Panc1 (cell line): Measurements from ENCODE around the gene VPS4B. TPM values are rescaled to one million over a fixed set of nuclear protein-coding genes. Genes with fewer than 3 reads are reported as not detected.

Source experiments
- ATAC-seq: fragments of 200-7000 bp; cut with Tn5 transposase; 2 replicates; pipeline ENCODE4 v1.9.1; 2020; ENCODE audit warnings: mild to moderate bottlenecking, moderate library complexity
- BruUV-seq: library from RNA; stranded (reverse); fragments of 400-500 nt; replicated peaks from 2 replicates; lab custom pipeline; 2021; lab: Mats Ljungman, UMichigan
- CTCF ChIA-PET: fragments of 300-600 bp; sonication (Branson Sonifier 250); formaldehyde crosslinking; loops from one replicate; lab custom pipeline; 2022; ENCODE audit warnings: antibody characterized with exemption; lab: Charles Lee
- POLR2A ChIA-PET: fragments of 300-600 bp; sonication (Branson Sonifier 250); formaldehyde crosslinking; loops from one replicate; lab custom pipeline; 2022; ENCODE audit warnings: antibody characterized with exemption; lab: Charles Lee
- DNase-seq: peaks from one replicate; pipeline ENCODE4 v3.0.0-alpha.2; 2010; ENCODE audit warnings: low read depth, low spot score
- H3K27ac ChIP-seq: 2 replicates; pipeline ENCODE4 v1.5.1; 2011; ENCODE audit warnings: mild to moderate bottlenecking, low read length, inconsistent platforms
- H3K27me3 ChIP-seq: fragments of 200-500 bp; sonication (Bioruptor generic); 2 replicates; pipeline ENCODE4 v1.6.0; 2014; ENCODE audit warnings: low read length, inconsistent platforms; ENCODE audit not compliant: control insufficient read depth, insufficient read depth
- H3K36me3 ChIP-seq: fragments of 200-500 bp; sonication (Bioruptor generic); 2 replicates; pipeline ENCODE4 v1.5.1; 2014; ENCODE audit warnings: inconsistent platforms, mild to moderate bottlenecking, low read length, moderate library complexity; ENCODE audit not compliant: control insufficient read depth, insufficient read depth
- H3K4me1 ChIP-seq: 2 replicates; pipeline ENCODE4 v1.5.1; 2011; ENCODE audit warnings: inconsistent platforms, mild to moderate bottlenecking, low read length, moderate library complexity; ENCODE audit not compliant: control insufficient read depth, insufficient read depth
- H3K4me3 ChIP-seq, 2 experiments: 2 replicates each; pipeline ENCODE4 v1.5.1; 2011 to 2012; ENCODE audit warnings: low read depth in 2 of 2, low read length in 2 of 2, mild to moderate bottlenecking in 2 of 2, inconsistent platforms in 1 of 2, moderate library complexity in 1 of 2
- H3K9me3 ChIP-seq: fragments of 200-500 bp; sonication (Bioruptor generic); 2 replicates; pipeline ENCODE4 v1.5.1; 2014; ENCODE audit warnings: low read depth, mild to moderate bottlenecking, inconsistent platforms, low read length, moderate library complexity; ENCODE audit not compliant: control insufficient read depth, insufficient read depth
- POLR2AphosphoS5 ChIP-seq: IDR thresholded peaks from 2 replicates; pipeline ENCODE4 v1.6.1; 2012; ENCODE audit warnings: mild to moderate bottlenecking, low read depth, low read length, moderate library complexity
- REST ChIP-seq, 2 experiments: IDR thresholded peaks; 2 replicates each; pipeline ENCODE4 v1.6.1; 2011 to 2012; ENCODE audit warnings: low read depth in 2 of 2, control low read depth in 1 of 2, low read length in 1 of 2, mild to moderate bottlenecking in 1 of 2, moderate library complexity in 1 of 2; ENCODE audit not compliant: insufficient read depth in 1 of 2
- SIN3A ChIP-seq: IDR thresholded peaks from 2 replicates; pipeline ENCODE4 v1.6.1; 2012; ENCODE audit warnings: low read depth, mild to moderate bottlenecking, low read length, moderate library complexity, borderline replicate concordance; ENCODE audit not compliant: insufficient read depth
- TCF7L2 ChIP-seq: IDR thresholded peaks from 2 replicates; pipeline ENCODE4 v1.6.1; 2011; ENCODE audit warnings: mild to moderate bottlenecking, low read depth, low read length, inconsistent platforms
- in situ Hi-C: cut with HindIII; loops from 2 replicates; pipeline ENCODE4 v1.10.0; 2016; ENCODE audit warnings: low sequenced_read_pairs, low pct_unique_long_range_greater_than_20kb
- intact Hi-C: fragments of 100-400 bp; cut with micrococcal nuclease; formaldehyde crosslinking; loops from one replicate; pipeline ENCODE4 v1.10.0; 2022; ENCODE audit not compliant: unreplicated experiment
- total RNA-seq: library from RNA; stranded (reverse); gene quantifications from one replicate; pipeline ENCODE4 v1.2.1, GENCODE V29; 2021; ENCODE audit not compliant: unreplicated experiment
- TF ChIP-seq, protein P1 (sequence below): fragments of 450-650 bp; IDR thresholded peaks from 2 replicates; pipeline ENCODE4 v1.5.1; 2017; ENCODE audit warnings: mild to moderate bottlenecking

The VPS4B gene
- total RNA-seq, 1 experiment from 2014 or later = 44.5 TPM

GRCh38 chr18:63378919-63379638, 43.2 kb downstream of the VPS4B start:
- no TSS peak for BruUV-seq
- intact Hi-C loops (no loop called here), in situ Hi-C loops (no loop called here)
- H3K4me1 ChIP-seq = no peaks in the 10 kb centered on the region
- ChIA-PET CTCF (no interaction called here), POLR2A (no interaction called here)
- ATAC-seq (no peak), DNase-seq (no peak)
- TF ChIP-seq REST (IDR thresholded peaks at IDR 0.05; ENCODE audit: insufficient read depth in 1 of 2, low read depth in 2 of 2, low read length in 1 of 2) (no peak), POLR2AphosphoS5 (no peak)
- TF ChIP-seq, protein P1, sequence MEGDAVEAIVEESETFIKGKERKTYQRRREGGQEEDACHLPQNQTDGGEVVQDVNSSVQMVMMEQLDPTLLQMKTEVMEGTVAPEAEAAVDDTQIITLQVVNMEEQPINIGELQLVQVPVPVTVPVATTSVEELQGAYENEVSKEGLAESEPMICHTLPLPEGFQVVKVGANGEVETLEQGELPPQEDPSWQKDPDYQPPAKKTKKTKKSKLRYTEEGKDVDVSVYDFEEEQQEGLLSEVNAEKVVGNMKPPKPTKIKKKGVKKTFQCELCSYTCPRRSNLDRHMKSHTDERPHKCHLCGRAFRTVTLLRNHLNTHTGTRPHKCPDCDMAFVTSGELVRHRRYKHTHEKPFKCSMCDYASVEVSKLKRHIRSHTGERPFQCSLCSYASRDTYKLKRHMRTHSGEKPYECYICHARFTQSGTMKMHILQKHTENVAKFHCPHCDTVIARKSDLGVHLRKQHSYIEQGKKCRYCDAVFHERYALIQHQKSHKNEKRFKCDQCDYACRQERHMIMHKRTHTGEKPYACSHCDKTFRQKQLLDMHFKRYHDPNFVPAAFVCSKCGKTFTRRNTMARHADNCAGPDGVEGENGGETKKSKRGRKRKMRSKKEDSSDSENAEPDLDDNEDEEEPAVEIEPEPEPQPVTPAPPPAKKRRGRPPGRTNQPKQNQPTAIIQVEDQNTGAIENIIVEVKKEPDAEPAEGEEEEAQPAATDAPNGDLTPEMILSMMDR = no peak
- no peaks in the 10 kb centered on the region for H3K27me3 ChIP-seq
- H3K9me3 ChIP-seq = no peaks in the 10 kb centered on the region
- H3K27ac ChIP-seq = no peak overlapping the region
- no peak overlapping the region for H3K4me3 ChIP-seq
- H3K36me3 ChIP-seq = no peaks in the 10 kb centered on the region

DNA sequence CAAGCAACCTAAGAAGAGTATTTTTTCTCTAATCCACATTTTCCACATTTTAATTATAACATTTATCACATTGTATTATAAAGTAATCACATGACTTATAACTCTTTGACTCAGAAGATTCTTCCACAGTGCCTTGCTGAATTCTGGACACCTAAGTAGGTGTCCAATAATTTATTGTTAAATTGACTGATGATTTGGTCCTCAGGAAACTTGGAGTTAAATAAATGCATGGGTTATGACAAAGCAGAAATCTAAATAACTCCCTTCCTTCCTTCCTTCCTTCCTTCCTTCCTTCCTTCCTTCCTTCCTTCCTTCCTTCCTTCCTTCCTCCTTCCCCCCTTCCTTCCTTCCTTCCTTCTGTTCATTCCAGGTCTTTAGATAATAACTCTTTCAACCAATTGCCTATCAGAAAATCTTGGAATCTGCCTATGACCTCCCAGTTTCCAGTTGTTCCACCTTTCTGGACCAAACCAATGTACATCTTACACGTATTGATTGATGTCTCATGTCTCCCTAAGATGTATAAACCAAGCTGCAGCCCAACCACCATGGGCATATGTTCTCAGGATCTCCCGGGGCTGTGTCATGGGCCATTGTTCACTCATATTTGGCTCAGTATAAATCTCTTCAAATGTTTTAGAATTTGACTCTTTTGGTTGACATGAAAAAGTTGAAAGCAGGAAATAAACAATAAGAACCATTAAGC, 44.8 kb downstream of the VPS4B start:
- in situ Hi-C loops = no loop called here
- ATAC-seq (no peak), DNase-seq (no peak)
- Histone ChIP-seq H3K4me1 (no peaks in the 10 kb centered on the region), H3K27me3 (no peaks in the 10 kb centered on the region), H3K4me3 (no peak overlapping the region), H3K36me3 (no peaks in the 10 kb centered on the region), H3K9me3 (no peaks in the 10 kb centered on the region), H3K27ac (no peak overlapping the region)
- intact Hi-C loops = no loop called here
- ChIA-PET POLR2A (no interaction called here), CTCF (no interaction called here)
- TF ChIP-seq SIN3A = no peak
- no TSS peak for BruUV-seq

- ATAC-seq = no peak
- TF ChIP-seq REST (IDR thresholded peaks at IDR 0.05; ENCODE audit: insufficient read depth in 1 of 2, low read depth in 2 of 2, low read length in 1 of 2) (no peak), POLR2AphosphoS5 (no peak), SIN3A (no peak), TCF7L2 (no peak)
- TF ChIP-seq, protein P1 = no peak
- ChIA-PET POLR2A (no interaction called here), CTCF (no interaction called here)
- intact Hi-C loops (no loop called here), in situ Hi-C loops (no loop called here)
- DNase-seq = no peak
- BruUV-seq = no TSS peak
- no peak overlapping the region for H3K4me3 ChIP-seq
- H3K9me3 ChIP-seq = no peaks in the 10 kb centered on the region
- no peaks in the 10 kb centered on the region for H3K36me3 ChIP-seq
- H3K27me3 ChIP-seq = no peaks in the 10 kb centered on the region
- H3K27ac ChIP-seq = no peak overlapping the region
- no peaks in the 10 kb centered on the region for H3K4me1 ChIP-seq
Observed at GRCh38 chr18:63376538-63376937, 45.7 kb downstream of the VPS4B start.
